Esophagus muscularis mucosa (tissue), 3 donors: ENCODE measurements around the gene KCNE4.
A peak's percentile ranks its signal among the peaks of the same experiment; 100 is the strongest.

Source experiments
- POLR2AphosphoS5 ChIP-seq, 2 donors: sonication (generic); formaldehyde crosslinking; IDR thresholded peaks; one replicate each; pipeline ENCODE4 v1.6.1; 2017; ENCODE audit warnings: antibody characterized with exemption in 2 of 2
- TF ChIP-seq, protein P1 (sequence below), 3 experiments: fragments of 200-600 bp in 2 of 3; fragments of 450-650 bp in 1 of 3; sonication (generic) in 2 of 3; IDR thresholded peaks; one replicate each; pipeline ENCODE4 v1.5.1; 2017 to 2019; ENCODE audit warnings: antibody characterized with exemption in 3 of 3, mild to moderate bottlenecking in 2 of 3, moderate library complexity in 1 of 3

DNA sequence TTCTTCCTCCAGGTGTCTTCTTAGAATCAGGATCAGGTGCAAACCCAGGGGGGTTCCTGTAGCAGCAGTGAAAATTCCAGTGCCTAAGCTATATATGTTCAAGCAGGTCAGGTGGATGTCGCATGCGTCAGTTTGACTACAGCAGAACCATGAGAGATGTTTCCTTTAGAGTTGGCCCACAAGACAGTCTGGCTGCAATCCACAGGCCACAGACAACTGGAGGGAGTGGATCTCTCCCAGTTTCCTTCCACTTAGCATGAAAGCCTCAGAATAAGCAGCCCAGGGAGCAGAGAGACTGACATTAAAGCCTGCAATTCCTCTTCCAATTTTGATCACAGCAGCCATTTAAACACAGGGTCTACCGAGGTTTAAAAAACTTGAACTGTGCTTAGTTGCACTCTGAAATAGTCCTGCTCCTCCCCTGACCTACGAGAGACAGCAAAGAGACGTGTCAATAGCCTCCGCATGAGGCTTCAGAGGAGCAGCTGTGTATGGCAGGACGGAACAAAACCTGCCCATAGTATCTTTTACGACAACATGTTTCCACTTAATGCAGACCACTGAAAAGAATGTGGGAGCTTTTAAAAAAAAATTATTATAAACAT is 988 bp upstream of the KCNE4 start:
- TF ChIP-seq POLR2AphosphoS5 (IDR thresholded peaks at IDR 0.05) = peak in 1 of 2 donors; percentile 3
- TF ChIP-seq, protein P1, sequence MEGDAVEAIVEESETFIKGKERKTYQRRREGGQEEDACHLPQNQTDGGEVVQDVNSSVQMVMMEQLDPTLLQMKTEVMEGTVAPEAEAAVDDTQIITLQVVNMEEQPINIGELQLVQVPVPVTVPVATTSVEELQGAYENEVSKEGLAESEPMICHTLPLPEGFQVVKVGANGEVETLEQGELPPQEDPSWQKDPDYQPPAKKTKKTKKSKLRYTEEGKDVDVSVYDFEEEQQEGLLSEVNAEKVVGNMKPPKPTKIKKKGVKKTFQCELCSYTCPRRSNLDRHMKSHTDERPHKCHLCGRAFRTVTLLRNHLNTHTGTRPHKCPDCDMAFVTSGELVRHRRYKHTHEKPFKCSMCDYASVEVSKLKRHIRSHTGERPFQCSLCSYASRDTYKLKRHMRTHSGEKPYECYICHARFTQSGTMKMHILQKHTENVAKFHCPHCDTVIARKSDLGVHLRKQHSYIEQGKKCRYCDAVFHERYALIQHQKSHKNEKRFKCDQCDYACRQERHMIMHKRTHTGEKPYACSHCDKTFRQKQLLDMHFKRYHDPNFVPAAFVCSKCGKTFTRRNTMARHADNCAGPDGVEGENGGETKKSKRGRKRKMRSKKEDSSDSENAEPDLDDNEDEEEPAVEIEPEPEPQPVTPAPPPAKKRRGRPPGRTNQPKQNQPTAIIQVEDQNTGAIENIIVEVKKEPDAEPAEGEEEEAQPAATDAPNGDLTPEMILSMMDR (IDR thresholded peaks at IDR 0.05) = no peak
